K562 (cell line): ENCODE results near the gene LCA5. TPM values are rescaled to one million over a fixed set of nuclear protein-coding genes. Genes with fewer than 3 reads are reported as not detected.

Source experiments
- ATAC-seq: fragments of 200-7000 bp; cut with Tn5 transposase; 3 replicates; pipeline ENCODE4 v1.9.1; 2020; ENCODE audit warnings: moderate library complexity
- BruUV-seq: library from RNA; stranded (reverse); fragments of 400-500 nt; replicated peaks from 2 replicates; lab custom pipeline; 2021; lab: Mats Ljungman, UMichigan
- CTCF ChIA-PET: fragments of 300-600 bp; formaldehyde crosslinking; extraction: SDS; loops from one replicate; lab custom pipeline; 2021; ENCODE audit warnings: low intra/inter-chr PET ratio; lab: Yijun Ruan, JAX
- POLR2A ChIA-PET: fragments of 300-600, 350-650 bp; sonication (Branson Sonifier 250); formaldehyde crosslinking; extraction: SDS; loops from one replicate; lab custom pipeline; 2021; ENCODE audit warnings: antibody characterized with exemption, inconsistent platforms; lab: Yijun Ruan, JAX
- DNase-seq, 4 experiments: peaks; one replicate each; pipeline versions ENCODE4 v3.0.0 to v3.0.0-alpha.2; 2011 to 2018; ENCODE audit warnings: low spot score in 3 of 4, mixed read lengths in 3 of 4; ENCODE audit errors: extremely low read depth in 1 of 4
- FAIRE-seq: peaks from 2 replicates; lab custom pipeline; 2011; peaks lifted over from hg19 to GRCh38; lab: Jason Lieb, UNC
- H2AFZ ChIP-seq: 2 replicates; pipeline ENCODE4 v1.6.0; 2011; ENCODE audit warnings: low read depth, low read length, control low read depth, inconsistent platforms
- H3K27ac ChIP-seq: fragments of 200-600 bp; 3 replicates; pipeline ENCODE4 v1.8.0; 2011; ENCODE audit warnings: low read depth, mild to moderate bottlenecking, control low read depth, inconsistent platforms, low read length, moderate library complexity, mixed read lengths; ENCODE audit errors: extremely low read depth
- H3K27me3 ChIP-seq, 2 experiments: fragments of 300-600 bp in 1 of 2; 2 replicates in 1 of 2; 3 replicates in 1 of 2; pipeline versions ENCODE4 v1.6.0 to v1.8.0; 2011; ENCODE audit warnings: inconsistent platforms in 2 of 2, low read length in 2 of 2, mild to moderate bottlenecking in 1 of 2, mixed read lengths in 1 of 2, moderate library complexity in 1 of 2; ENCODE audit not compliant: control insufficient read depth in 2 of 2, insufficient read depth in 2 of 2
- H3K36me3 ChIP-seq: fragments of 300-600 bp; 3 replicates; pipeline ENCODE4 v1.8.0; 2011; ENCODE audit warnings: mild to moderate bottlenecking, low read length, inconsistent platforms; ENCODE audit not compliant: control insufficient read depth, insufficient read depth
- H3K4me1 ChIP-seq, 2 experiments: fragments of 200-600 bp in 1 of 2; replicated peaks in 1 of 2; 2 replicates in 1 of 2; 3 replicates in 1 of 2; pipeline versions ENCODE4 v1.5.1 to v1.8.0; 2011; ENCODE audit warnings: inconsistent platforms in 2 of 2, low read length in 2 of 2, mild to moderate bottlenecking in 1 of 2, mixed read lengths in 1 of 2, moderate library complexity in 1 of 2; ENCODE audit not compliant: control insufficient read depth in 2 of 2, insufficient read depth in 2 of 2
- H3K4me2 ChIP-seq: 2 replicates; pipeline ENCODE4 v1.6.1; 2011; ENCODE audit warnings: low read length, control low read depth, inconsistent platforms, mixed read lengths; ENCODE audit not compliant: insufficient read depth
- H3K4me3 ChIP-seq: fragments of 200-600 bp; sonication (generic), shearing (Covaris generic); 2 replicates; pipeline ENCODE4 v1.5.1; 2016; ENCODE audit warnings: control low read depth, inconsistent platforms
- H3K79me2 ChIP-seq: fragments of 200-600 bp; 3 replicates; pipeline ENCODE4 v1.8.0; 2011; ENCODE audit warnings: low read length, inconsistent platforms; ENCODE audit not compliant: control insufficient read depth, insufficient read depth
- H3K9ac ChIP-seq, 2 experiments: 2 replicates each; pipeline versions ENCODE4 v1.6.0 to v1.6.1; 2011; ENCODE audit warnings: low read depth in 2 of 2, low read length in 2 of 2, control low read depth in 1 of 2, inconsistent platforms in 1 of 2, mild to moderate bottlenecking in 1 of 2, mixed read lengths in 1 of 2; ENCODE audit not compliant: insufficient read depth in 1 of 2
- H3K9me1 ChIP-seq: one replicate; pipeline ENCODE4 v1.6.0; 2011; ENCODE audit warnings: inconsistent platforms, mild to moderate bottlenecking, low read length, moderate library complexity; ENCODE audit not compliant: control insufficient read depth, insufficient read depth
- H3K9me3 ChIP-seq: replicated peaks from 2 replicates; pipeline ENCODE4 v1.5.1; 2011; ENCODE audit warnings: low read depth, low read length, inconsistent platforms; ENCODE audit not compliant: control insufficient read depth, insufficient read depth
- H4K20me1 ChIP-seq: replicated peaks from 2 replicates; pipeline ENCODE4 v1.6.1; 2011; ENCODE audit warnings: low read length, inconsistent platforms, mixed read lengths; ENCODE audit not compliant: control insufficient read depth, insufficient read depth
- MEIS2 ChIP-seq: fragments of 450-650 bp; IDR thresholded peaks from 2 replicates; pipeline ENCODE4 v1.6.1; 2014; ENCODE audit warnings: mild to moderate bottlenecking; ENCODE audit not compliant: partially characterized antibody
- NFE2L1 ChIP-seq: fragments of 450-650 bp; IDR thresholded peaks from 2 replicates; pipeline ENCODE4 v1.6.1; 2016; ENCODE audit warnings: missing genetic modification characterization, low read depth, mild to moderate bottlenecking, missing compliant biosample characterization, moderate library complexity, borderline replicate concordance
- NR3C1 ChIP-seq: sonication (generic); formaldehyde crosslinking; IDR thresholded peaks from 2 replicates; pipeline ENCODE4 v1.8.1; 2022; ENCODE audit warnings: missing genetic modification reagents
- ZKSCAN3 ChIP-seq: fragments of 250-450 bp; sonication (Bioruptor Pico); IDR thresholded peaks from 2 replicates; pipeline ENCODE4 v1.4.0; 2020
- ZNF316 ChIP-seq: fragments of 450-650 bp; IDR thresholded peaks from 2 replicates; pipeline ENCODE4 v1.6.1; 2016
- ZNF395 ChIP-seq: fragments of 200-800 bp; sonication (Bioruptor generic); IDR thresholded peaks from 2 replicates; pipeline ENCODE4 v1.6.1; 2017; ENCODE audit warnings: missing genetic modification characterization, missing compliant biosample characterization
- ZNF444 ChIP-seq: fragments of 250-450 bp; sonication (Bioruptor Pico); IDR thresholded peaks from 2 replicates; pipeline ENCODE4 v1.4.0; 2020; ENCODE audit warnings: mild to moderate bottlenecking, moderate library complexity
- WGBS: fragments of 100-300 bp; shearing (Covaris generic); methylation state at CpG from one replicate; pipeline ENCODE4 v1.1.6; 2016; ENCODE audit warnings: low coverage, mixed read lengths; ENCODE audit not compliant: insufficient coverage; ENCODE audit errors: missing lambda C conversion rate; 5-methylcytosine and 5-hydroxymethylcytosine counted together
- in situ Hi-C: fragments of 300-500 bp; cut with MboI; formaldehyde crosslinking; loops from 4 replicates; pipeline ENCODE4 v1.15.0; 2018; ENCODE audit warnings: inconsistent platforms, mixed read lengths
- intact Hi-C: fragments of 100-400 bp; cut with micrococcal nuclease; formaldehyde crosslinking; loops from 2 replicates; pipeline ENCODE4 v1.14.2; 2022
- polyA plus RNA-seq, 8 experiments: library from polyadenylated mRNA; depleted of rRNA in 4 of 8; stranded (reverse) in 5 of 8; unstranded in 3 of 8; fragments of >200 nt; fragmentation: Nextera tagmentation in 2 of 8; fragmentation: Illumina TruSeq in 1 of 8; extraction: Ambion mirVana in 2 of 8; extraction: Trizol in 1 of 8; gene quantifications; 2 replicates each; pipeline versions ENCODE4 v1.2.1 to v1.2.3, GENCODE V29; 2011 to 2014; ENCODE audit warnings: inconsistent platforms in 1 of 8, missing spikeins in 1 of 8
- total RNA-seq, 7 experiments: library from RNA; depleted of rRNA in 6 of 7; stranded (reverse); fragments of >200 nt in 6 of 7; fragmentation: Illumina TruSeq in 2 of 7; extraction: Trizol in 2 of 7; gene quantifications; 2 replicates each; pipeline versions ENCODE4 v1.2.1 to v1.2.3, GENCODE V29; 2011 to 2021; ENCODE audit warnings: low replicate concordance in 1 of 7
- TF ChIP-seq, protein P1 (sequence below), 2 experiments: fragments of 450-650 bp; IDR thresholded peaks; 2 replicates each; pipeline ENCODE4 v1.6.1; 2016; ENCODE audit warnings: mild to moderate bottlenecking in 2 of 2, borderline replicate concordance in 1 of 2, low read depth in 1 of 2, moderate library complexity in 1 of 2
- TF ChIP-seq, protein P2 (sequence below): fragments of 450-650 bp; IDR thresholded peaks from 2 replicates; pipeline ENCODE4 v1.6.1; 2016

LCA5 gene
- total and polyA plus RNA-seq, 9 of the 15 experiments (the other 6 are each of a cell fraction or from before 2014, with no cell fraction given): 1.0 to 3.4 (median 1.8) TPM

GRCh38 chr6:79538106-79538971 is 1.1 kb upstream of the LCA5 start:
- ATAC-seq (peak; percentile 17), DNase-seq (peak in 1 of 4 experiments; percentile 42), FAIRE-seq (peak; percentile 65)
- WGBS: 3% methylated on average over 13 of the region's 14 CpGs
- H3K4me2 ChIP-seq: peak overlapping the region; percentile 86
- no TSS peak for BruUV-seq
- peak overlapping the region; percentile 82 for H3K4me3 ChIP-seq
- H3K79me2 ChIP-seq: peaks cover 40% of the 10 kb centered on the region
- no peaks in the 10 kb centered on the region for H3K9me3 ChIP-seq
- H3K9me1 ChIP-seq: no peaks in the 10 kb centered on the region
- peak overlapping the region; percentile 94 for H2AFZ ChIP-seq
- ChIA-PET CTCF (no interaction called here), POLR2A (interaction anchor here (0.7 to 2.4 kb wide), 2 partner anchors 15 to 25 kb away, joined by 3 to 6 read pairs; no protein-coding TSS in a partner anchor)
- H3K27me3 ChIP-seq: no peaks in the 10 kb centered on the region
- intact Hi-C loops (loop anchor here (5.0 kb wide), 2 partner anchors 64 to 461 kb away; partner anchors contain the start of gene PHIP), in situ Hi-C loops (no loop called here)
- H3K27ac ChIP-seq: peak overlapping the region; percentile 80
- H3K4me1 ChIP-seq: peaks cover 10 to 17% of the 10 kb centered on the region in 2 experiments; a peak in 4 of 5 replicates
- H4K20me1 ChIP-seq: no peaks in the 10 kb centered on the region
- H3K9ac ChIP-seq: peak overlapping the region; percentile 66 to 78
- peaks cover 8% of the 10 kb centered on the region; the same call in 2 of the 3 replicates for H3K36me3 ChIP-seq
- TF ChIP-seq NR3C1 (CRISPR knock-in tag) (no peak), ZNF395 (0 out of 2 replicates have a peak, but pooled peaks have one; percentile 28), ZKSCAN3 (CRISPR knock-in tag) (no peak), NFE2L1 (tag) (no peak), MEIS2 (peak; percentile 2), ZNF316 (peak; percentile 43; the same call in 1 of the 2 replicates), ZNF444 (CRISPR knock-in tag) (no peak)
- TF ChIP-seq, protein P1, sequence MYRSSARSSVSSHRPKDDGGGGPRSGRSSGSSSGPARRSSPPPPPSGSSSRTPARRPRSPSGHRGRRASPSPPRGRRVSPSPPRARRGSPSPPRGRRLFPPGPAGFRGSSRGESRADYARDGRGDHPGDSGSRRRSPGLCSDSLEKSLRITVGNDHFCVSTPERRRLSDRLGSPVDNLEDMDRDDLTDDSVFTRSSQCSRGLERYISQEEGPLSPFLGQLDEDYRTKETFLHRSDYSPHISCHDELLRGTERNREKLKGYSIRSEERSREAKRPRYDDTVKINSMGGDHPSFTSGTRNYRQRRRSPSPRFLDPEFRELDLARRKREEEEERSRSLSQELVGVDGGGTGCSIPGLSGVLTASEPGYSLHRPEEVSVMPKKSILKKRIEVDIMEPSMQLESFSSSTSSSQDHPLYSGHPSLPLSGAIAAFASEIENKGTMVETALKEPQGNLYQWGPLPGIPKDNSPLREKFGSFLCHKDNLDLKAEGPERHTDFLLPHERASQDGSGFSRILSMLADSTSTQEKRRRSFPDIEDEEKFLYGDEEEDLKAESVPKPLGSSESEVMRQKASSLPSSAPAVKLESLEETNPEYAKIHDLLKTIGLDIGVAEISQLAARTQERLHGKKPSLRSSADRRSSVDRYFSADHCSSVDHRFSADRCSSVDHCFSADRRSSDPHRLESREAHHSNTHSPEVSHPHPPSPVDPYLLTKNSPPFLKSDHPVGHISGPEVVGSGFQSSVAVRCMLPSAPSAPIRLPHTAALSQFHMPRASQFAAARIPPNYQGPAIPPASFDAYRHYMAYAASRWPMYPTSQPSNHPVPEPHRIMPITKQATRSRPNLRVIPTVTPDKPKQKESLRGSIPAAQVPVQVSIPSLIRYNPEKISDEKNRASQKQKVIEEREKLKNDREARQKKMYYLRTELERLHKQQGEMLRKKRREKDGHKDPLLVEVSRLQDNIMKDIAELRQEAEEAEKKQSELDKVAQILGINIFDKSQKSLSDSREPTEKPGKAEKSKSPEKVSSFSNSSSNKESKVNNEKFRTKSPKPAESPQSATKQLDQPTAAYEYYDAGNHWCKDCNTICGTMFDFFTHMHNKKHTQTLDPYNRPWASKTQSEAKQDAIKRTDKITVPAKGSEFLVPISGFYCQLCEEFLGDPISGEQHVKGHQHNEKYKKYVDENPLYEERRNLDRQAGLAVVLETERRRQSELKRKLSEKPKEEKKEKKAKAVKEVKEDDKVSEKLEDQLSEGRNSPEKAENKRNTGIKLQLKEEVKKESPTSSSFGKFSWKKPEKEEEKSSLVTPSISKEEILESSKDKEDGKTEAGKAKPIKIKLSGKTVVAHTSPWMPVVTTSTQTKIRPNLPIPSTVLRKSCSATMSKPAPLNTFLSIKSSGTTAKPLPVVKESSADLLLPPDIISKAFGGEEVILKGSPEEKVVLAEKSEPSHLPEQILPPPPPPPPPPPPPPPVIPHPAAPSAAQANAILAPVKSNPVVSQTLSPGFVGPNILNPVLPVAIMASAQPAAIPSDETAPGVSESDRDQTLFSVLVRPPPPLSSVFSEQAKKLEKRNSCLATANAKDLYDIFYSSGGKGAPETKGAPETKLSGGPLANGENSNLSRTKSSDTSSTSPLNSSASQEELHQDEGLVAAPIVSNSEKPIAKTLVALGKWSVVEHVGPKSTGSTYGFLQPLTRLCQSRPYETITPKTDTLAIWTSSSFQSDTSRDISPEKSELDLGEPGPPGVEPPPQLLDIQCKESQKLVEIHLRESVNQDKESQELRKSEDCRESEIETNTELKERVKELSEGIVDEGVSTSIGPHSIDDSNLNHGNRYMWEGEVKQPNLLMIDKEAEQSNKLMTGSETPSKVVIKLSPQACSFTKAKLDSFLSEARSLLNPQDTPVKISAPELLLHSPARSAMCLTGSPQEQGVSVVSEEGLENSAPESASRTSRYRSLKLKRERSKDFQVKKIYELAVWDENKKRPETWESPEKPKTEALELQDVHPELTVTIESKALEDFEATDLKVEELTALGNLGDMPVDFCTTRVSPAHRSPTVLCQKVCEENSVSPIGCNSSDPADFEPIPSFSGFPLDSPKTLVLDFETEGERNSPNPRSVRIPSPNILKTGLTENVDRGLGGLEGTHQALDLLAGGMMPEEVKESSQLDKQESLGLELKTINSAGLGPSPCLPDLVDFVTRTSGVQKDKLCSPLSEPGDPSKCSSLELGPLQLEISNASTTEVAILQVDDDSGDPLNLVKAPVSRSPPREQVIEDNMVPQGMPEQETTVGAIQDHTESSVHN (IDR thresholded peaks at IDR 0.05; ENCODE audit: borderline replicate concordance in 1 of 2, low read depth in 1 of 2): no peak
- TF ChIP-seq, protein P2, sequence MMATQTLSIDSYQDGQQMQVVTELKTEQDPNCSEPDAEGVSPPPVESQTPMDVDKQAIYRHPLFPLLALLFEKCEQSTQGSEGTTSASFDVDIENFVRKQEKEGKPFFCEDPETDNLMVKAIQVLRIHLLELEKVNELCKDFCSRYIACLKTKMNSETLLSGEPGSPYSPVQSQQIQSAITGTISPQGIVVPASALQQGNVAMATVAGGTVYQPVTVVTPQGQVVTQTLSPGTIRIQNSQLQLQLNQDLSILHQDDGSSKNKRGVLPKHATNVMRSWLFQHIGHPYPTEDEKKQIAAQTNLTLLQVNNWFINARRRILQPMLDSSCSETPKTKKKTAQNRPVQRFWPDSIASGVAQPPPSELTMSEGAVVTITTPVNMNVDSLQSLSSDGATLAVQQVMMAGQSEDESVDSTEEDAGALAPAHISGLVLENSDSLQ: peak; percentile 33; the same call in 1 of the 2 replicates
